Measurements from ENCODE around the gene SZRD1. TPM values are rescaled to one million over a fixed set of nuclear protein-coding genes. Genes with fewer than 3 reads are reported as not detected.

Gene SZRD1
- total and polyA plus RNA-seq, 2 donors (not counting 1 experiment from before 2014, with no cell fraction given) = 92.4 to 110 TPM

DNA sequence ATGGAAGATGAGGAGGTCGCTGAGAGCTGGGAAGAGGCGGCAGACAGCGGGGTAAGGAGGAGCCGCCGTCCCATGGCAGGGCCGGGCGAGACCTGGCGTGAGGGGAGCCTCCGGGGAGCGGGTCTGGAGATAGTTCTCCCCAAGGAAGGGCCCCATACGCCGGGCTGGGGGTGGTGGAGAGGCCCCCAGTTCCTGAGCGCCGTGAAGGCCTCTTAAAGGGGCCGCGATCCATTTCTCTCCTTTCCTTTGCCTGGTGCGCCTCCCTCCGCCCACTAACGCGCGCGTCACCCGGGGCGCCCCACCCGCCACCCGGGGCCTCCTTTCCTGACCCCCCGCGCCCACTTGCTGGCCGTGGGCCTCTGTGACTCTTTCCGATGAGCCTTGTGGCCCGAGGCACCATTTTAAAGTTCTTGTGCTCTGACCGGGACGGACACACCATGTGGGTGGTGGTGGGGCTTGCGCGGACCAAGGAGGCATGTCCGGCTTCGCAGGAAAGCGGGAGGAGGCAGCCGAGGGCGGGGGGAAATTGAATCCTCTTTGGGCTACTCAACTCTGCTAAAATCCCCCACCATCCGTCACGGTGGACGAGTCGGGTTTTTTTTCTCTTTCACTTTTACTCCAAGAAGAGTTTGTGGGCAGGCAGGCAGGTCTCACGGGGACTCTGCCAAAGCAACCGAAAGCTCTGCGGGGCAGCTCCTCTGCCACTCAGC is 371 bp downstream of the SZRD1 start:
- peak overlapping the region; percentile 89 to 98 (median 91) for H3K4me3 ChIP-seq (ENCODE audit: control extremely low read depth in 1 of 5, extremely low read depth in 1 of 5, insufficient read depth in 1 of 5, low read depth in 2 of 5, low read length in 4 of 5)

More for the DNA sequence above, 371 bp downstream of the SZRD1 start:
- H3K9me3 ChIP-seq (ENCODE audit: control extremely low read depth in 1 of 3, control insufficient read depth in 2 of 3, insufficient read depth in 1 of 3, low read length in 2 of 3) = no peaks in the 10 kb centered on the region
- Mint-ChIP-seq H3K4me3 (peak overlapping the region; percentile 99), H3K27me3 (no peaks in the 10 kb centered on the region), H3K27ac (peak overlapping the region; percentile 100), H3K9me3 (ENCODE audit: insufficient read depth) (no peaks in the 10 kb centered on the region), H3K4me1 (peaks cover 42% of the 10 kb centered on the region)
- H3K27ac ChIP-seq (ENCODE audit: low read length in 2 of 2) = peak overlapping the region; percentile 98 to 99
- peaks cover 48% of the 10 kb centered on the region for H3K79me2 ChIP-seq (ENCODE audit: control insufficient read depth, insufficient read depth, low read length)
- CTCF ChIA-PET = interaction anchor here (1.6 to 2.3 kb wide), 2 partner anchors 15 to 73 kb away, joined by 5 to 11 read pairs; partner anchors contain the start of genes FBXO42 and NECAP2
- intact Hi-C loops (cut with micrococcal nuclease) = loop anchor here (1.0 to 10.0 kb wide), 9 partner anchors 15 to 530 kb away; partner anchors contain the start of genes FBXO42, NECAP2 and ZBTB17
- H3K27me3 ChIP-seq (replicated peaks in 1 of 4; ENCODE audit: control extremely low read depth in 1 of 4, control insufficient read depth in 3 of 4, insufficient read depth in 4 of 4, low read length in 3 of 4) = no peaks in the 10 kb centered on the region
- peak overlapping the region; percentile 95 for H3K9ac ChIP-seq (ENCODE audit: low read length)
- H3K4me1 ChIP-seq (ENCODE audit: control insufficient read depth in 2 of 2, insufficient read depth in 2 of 2, low read length in 2 of 2) = peaks cover 20 to 35% of the 10 kb centered on the region in 2 donors
- TF ChIP-seq EZH2 (IDR thresholded peaks at IDR 0.05; ENCODE audit: borderline replicate concordance, insufficient read depth, low read depth, low read length, poor library complexity, severe bottlenecking) = no peak
- TF ChIP-seq, protein P1, sequence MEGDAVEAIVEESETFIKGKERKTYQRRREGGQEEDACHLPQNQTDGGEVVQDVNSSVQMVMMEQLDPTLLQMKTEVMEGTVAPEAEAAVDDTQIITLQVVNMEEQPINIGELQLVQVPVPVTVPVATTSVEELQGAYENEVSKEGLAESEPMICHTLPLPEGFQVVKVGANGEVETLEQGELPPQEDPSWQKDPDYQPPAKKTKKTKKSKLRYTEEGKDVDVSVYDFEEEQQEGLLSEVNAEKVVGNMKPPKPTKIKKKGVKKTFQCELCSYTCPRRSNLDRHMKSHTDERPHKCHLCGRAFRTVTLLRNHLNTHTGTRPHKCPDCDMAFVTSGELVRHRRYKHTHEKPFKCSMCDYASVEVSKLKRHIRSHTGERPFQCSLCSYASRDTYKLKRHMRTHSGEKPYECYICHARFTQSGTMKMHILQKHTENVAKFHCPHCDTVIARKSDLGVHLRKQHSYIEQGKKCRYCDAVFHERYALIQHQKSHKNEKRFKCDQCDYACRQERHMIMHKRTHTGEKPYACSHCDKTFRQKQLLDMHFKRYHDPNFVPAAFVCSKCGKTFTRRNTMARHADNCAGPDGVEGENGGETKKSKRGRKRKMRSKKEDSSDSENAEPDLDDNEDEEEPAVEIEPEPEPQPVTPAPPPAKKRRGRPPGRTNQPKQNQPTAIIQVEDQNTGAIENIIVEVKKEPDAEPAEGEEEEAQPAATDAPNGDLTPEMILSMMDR (IDR thresholded peaks at IDR 0.05) = no peak
- H3K36me3 ChIP-seq (replicated peaks in 1 of 2; ENCODE audit: control extremely low read depth in 1 of 2, control insufficient read depth in 1 of 2, extremely low read depth in 1 of 2, insufficient read depth in 2 of 2, low read length in 1 of 2) = peaks cover 0 to 2% of the 10 kb centered on the region in 2 experiments
- ATAC-seq (ENCODE audit: low read depth) (peak; percentile 68), DNase-seq (peak; percentile 95)
- peaks cover 48% of the 10 kb centered on the region for H4K20me1 ChIP-seq (ENCODE audit: control insufficient read depth, insufficient read depth, low read length, poor library complexity, severe bottlenecking)
- H3K4me2 ChIP-seq (replicated peaks; ENCODE audit: low read depth, low read length, poor library complexity, severe bottlenecking) = peak overlapping the region; percentile 85
- H2AFZ ChIP-seq (ENCODE audit: insufficient read depth, low read depth, low read length, poor library complexity, severe bottlenecking) = peak overlapping the region; percentile 68
- POLR2A ChIA-PET = interaction anchor here (0.5 to 2.6 kb wide), 17 partner anchors 11 to 670 kb away, joined by 3 to 8 read pairs (median 4); partner anchors contain the start of genes FBXO42, NBPF1 and NECAP2
- WGBS (ENCODE audit: insufficient coverage) = under 1% methylated on average over 45 of the region's 47 CpGs

All from B cell (primary cell).